ELF-1 (cell line): ENCODE results near the gene SLC35F3.
"Not testable (repeated sequence)": the region's sequence is repeated elsewhere in the genome, so short reads cannot be mapped to it uniquely, and the experiment has no call there.

ENCODE experiments used
- DNase-seq: peaks from one replicate; pipeline ENCODE4 v3.0.0-alpha.2; 2016; ENCODE audit warnings: low read depth, low spot score

Gene SLC35F3

GRCh38 chr1:233904633-233905415, at the start of gene SLC35F3:
Gene SLC35F3 (plus strand): TSS chr1:233904676.
- peak; percentile 40 for DNase-seq

- DNase-seq, result no peak
Observed at GRCh38 chr1:233859446-233859845, 45.0 kb upstream of the SLC35F3 start.

DNA sequence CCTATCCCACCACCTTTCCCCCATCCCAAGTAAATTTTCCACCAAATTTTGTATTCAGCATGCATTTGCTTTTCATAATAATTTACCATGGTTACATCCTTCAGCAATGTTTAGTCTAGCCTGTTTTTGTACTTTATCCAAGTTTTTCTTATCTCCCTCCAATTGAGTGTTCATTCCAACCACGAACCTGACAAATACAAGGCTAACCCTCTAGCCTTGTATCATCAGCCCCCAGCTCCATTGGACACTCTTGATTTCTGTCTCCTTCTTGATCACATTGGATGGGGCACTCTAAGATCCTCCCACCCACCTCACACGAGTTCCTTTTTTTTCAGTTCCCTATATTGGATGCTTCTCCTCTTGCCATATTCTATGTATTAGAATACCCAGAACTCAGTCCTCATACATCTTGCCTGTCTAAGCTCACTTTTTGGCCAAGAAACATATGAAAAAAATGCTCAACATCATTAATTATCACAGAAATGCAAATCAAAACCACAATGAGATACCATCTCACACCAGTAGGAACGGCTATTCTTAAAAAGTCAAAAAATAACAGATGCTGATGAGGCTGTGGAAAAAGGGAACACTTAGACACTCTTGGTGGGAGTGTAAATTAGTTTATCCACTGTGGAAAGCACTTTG, 40.5 kb upstream of the SLC35F3 start:
- DNase-seq, result no peak

DNA sequence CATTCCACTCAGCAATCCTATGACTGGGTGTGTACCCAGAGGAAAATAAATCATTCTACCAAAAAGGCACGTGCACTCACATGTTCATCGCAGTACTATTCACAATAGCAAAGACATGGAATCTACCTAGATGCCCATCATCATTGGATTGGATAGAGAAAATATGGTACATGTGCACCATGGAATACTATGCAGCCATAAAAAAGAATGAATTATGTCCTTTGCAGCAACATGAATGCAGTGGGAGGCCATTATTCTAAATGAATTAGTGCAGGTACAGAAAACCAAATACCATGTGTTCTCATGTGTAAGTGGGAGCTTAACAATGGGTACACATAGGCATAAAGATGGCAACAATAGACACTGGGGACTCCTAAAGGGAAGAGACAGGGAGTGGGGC, 39.9 kb upstream of the SLC35F3 start:
- DNase-seq, result no peak

DNA sequence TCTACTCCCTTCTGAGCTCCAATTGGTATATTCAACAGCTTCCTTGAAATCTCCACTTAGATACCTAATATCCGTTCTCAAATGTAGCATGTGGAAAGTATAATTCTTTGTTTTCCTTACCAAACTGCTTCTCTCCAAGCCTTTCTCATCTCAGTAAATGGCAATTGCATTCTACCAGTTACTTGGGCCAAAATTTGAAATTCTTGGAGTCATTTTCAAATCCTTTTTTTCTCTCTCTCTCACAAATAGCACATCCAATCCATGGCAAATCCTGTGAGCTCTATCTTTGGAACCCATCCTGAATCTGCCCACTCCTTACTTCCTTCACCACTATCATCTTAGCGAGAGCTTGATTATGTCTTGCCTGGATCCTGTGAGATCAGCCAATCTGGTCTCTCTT, 39.3 kb upstream of the SLC35F3 start:
- no peak for DNase-seq

- no peak for DNase-seq
Observed at GRCh38 chr1:233865902-233866301, 38.6 kb upstream of the SLC35F3 start.

GRCh38 chr1:233867028-233867427, 37.4 kb upstream of the SLC35F3 start:
- no peak for DNase-seq

- DNase-seq, result no peak
Observed at GRCh38 chr1:233868461-233868860, 36.0 kb upstream of the SLC35F3 start.

DNA sequence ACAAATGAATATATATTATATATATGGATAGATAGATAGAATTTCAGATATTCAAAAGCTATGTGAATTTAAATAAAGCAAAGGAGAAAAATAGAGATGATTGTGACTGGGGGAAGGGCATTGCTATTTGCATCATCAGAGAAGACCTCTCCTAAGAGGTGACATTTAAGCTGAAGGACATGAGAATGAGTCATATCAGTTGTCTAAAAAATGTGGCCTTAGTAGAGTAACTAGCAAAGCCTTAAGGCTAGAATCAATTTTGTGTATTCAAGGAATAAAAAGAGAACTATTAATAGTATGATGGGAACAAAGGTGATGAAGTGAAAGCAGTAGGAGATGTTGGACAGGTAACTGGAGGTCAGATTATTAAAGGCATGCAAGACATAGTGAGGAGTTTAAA, 34.8 kb upstream of the SLC35F3 start:
- DNase-seq, result no peak

- DNase-seq, result no peak
Observed at GRCh38 chr1:233873666-233874065, 30.8 kb upstream of the SLC35F3 start.

- no peak for DNase-seq
Observed at GRCh38 chr1:233879841-233880240, 24.6 kb upstream of the SLC35F3 start.

DNA sequence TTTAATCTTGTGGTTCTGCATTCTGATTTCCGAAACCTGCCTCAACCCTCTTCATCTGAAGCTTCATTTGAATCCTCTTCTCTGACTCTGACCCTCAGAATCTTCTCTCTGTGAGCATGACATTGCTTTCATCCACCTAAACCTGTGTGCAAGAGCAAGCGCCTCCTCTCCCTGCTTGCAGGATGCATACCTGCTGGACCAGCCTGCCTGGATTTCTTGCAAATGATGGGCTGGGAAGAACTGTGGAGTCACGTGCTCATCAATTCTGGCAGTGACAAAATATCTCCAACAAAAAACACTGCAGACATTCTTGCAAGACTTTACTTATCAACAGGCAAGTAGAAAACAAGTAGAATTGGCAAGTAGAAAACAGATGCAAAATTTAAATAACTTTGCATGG, 20.8 kb upstream of the SLC35F3 start:
- peak; percentile 44 for DNase-seq

DNA sequence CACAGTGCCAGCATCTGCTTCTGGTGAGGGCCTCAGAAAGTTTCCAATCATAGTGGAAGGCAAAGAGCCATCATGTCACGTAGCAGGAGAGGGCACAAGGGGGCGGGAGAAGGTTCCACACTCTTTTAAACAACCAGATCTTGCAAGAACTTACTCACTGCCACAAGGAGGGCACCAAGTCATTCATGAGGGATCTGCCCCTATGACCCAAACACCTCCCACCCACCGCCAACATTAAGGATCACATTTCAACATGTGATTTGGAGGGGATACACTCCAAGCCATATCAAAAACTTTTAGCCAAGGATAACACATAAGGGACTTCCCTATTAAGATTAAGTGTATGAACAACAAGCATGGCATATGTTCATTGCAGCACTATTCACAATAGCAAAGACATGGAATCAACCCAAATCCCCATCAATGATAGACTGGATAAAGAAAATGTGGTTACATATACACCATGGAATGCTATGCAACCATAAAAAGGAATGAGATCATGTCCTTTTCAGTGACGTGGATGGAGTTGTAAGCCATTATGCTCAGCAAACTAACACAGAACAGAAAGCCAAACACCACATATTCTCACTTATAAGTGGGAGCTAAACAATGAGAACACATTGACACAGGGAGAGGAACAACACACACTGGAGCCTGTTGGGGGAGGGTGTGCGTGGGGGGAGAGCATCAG, 19.9 kb upstream of the SLC35F3 start:
- DNase-seq, result no peak

DNA sequence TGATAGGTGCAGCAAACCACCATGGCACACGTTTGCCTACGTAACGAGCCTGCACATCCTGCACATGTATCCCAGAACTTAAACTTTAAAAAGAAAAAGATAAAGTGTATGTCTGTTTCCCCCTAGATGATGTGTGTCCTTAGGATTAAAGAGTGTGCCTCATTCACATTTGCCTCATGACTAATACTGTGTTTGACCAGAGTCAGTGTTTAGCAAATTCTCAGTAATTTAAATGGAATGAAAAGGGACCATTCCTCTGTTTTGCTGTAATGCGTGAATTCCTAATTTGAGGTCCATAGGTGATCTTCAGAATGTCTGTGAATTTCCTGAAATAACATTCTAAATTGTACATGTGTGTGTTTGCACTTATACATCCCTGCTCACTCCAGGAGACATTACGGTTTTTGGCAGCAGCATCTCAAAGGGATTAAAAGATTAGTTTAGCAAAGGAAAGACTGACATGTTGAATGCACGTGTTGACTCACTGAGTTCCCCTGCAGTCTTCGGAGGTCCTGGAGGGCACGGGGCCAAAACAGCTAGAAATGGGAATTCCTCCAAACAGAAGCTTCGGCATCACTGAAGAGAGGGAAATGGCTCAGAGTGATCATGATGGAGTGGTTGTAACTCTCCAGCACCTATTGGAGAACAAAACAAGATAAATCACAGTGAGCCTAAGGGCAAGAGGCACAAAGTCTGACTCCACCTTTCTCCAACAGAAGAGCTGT, 19.1 kb upstream of the SLC35F3 start:
- DNase-seq, result peak; percentile 34

- DNase-seq, result not testable (repeated sequence)
Observed at GRCh38 chr1:233891151-233891550, 13.3 kb upstream of the SLC35F3 start.

DNA sequence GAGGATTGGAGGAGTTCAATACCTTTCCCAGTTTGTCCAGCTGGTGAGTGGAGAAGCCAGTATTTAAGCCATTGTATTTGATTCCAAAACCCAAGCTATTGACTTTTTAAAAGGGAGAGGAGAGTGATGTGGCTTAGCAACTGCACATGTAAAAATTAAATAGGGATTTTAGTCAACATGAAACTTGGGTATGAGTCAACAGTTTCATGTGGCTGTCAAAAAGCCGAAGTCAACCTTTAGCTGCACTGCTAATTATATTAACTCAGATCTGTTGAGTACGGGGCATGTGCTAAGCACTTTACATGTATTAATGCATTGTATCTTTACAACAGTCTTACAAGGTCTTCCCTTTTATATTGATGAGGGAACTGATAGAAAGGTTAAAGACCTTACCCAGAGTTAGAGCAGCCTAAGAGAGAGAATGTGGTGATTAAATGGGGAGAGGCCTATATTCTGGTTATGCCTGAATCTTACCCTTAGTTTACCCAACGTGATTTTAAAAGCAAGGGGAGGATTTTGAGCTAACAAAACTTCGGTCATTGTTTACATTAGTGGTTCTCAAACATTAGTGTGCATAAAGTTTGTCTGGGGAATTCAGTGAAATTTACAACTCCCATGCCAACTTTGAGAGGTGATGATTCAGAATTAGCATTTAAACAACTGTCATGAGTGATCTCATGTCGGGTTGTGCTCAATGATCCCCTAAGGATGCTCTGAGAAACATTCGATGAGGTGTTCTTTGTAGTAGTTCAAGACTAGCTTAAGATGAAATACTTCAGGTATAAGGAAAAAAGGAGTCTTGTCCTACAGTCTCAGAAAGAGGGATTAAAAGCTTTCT, 6.9 kb upstream of the SLC35F3 start:
- DNase-seq, result no peak

GRCh38 chr1:233901495-233901894, 3.0 kb upstream of the SLC35F3 start:
- no peak for DNase-seq

GRCh38 chr1:233905416-233906051, 1.1 kb downstream of the SLC35F3 start:
- DNase-seq, result peak; percentile 26

GRCh38 chr1:233907151-233907550, 2.7 kb downstream of the SLC35F3 start:
- DNase-seq, result no peak

DNA sequence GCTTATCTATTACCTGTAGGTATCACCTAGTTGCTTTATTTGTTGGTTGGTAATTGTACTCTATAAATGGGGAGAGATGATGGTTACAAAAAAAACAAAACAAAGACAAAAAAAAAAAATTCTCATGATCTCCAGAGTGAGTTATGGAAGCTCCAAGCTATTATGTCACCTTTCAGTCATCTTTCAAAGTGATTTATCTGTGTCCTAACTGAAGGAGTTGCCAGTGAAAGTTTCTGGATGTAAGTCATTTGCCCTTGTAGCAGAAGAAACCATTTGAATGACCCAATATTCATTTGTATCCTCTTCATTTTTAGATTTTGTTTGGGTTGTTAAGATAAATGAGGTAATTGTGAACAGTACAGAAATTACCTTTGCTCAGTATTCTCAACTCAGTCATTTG, 3.6 kb downstream of the SLC35F3 start:
- no peak for DNase-seq

- no peak for DNase-seq
Observed at GRCh38 chr1:233909195-233909594, 4.7 kb downstream of the SLC35F3 start.
